Astrocyte of the cerebellum (primary cell): ENCODE data around the gene DIP2C.

Experiments used
- DNase-seq: peaks from one replicate; pipeline ENCODE4 v3.0.0-alpha.2; 2011; ENCODE audit warnings: low read depth
- H3K4me3 ChIP-seq: 2 replicates; pipeline ENCODE4 v1.5.1; 2011; ENCODE audit warnings: mild to moderate bottlenecking, low read depth, low read length, moderate library complexity
- in situ Hi-C: cut with HindIII; loops from 2 replicates; pipeline ENCODE4 v1.10.0; 2017; ENCODE audit warnings: low sequenced_read_pairs
- TF ChIP-seq, protein P1 (sequence below): IDR thresholded peaks from 2 replicates; pipeline ENCODE4 v1.5.1; 2012; ENCODE audit warnings: low read length, low read depth, moderate library complexity, mild to moderate bottlenecking; ENCODE audit errors: missing control alignments

Gene DIP2C

DNA sequence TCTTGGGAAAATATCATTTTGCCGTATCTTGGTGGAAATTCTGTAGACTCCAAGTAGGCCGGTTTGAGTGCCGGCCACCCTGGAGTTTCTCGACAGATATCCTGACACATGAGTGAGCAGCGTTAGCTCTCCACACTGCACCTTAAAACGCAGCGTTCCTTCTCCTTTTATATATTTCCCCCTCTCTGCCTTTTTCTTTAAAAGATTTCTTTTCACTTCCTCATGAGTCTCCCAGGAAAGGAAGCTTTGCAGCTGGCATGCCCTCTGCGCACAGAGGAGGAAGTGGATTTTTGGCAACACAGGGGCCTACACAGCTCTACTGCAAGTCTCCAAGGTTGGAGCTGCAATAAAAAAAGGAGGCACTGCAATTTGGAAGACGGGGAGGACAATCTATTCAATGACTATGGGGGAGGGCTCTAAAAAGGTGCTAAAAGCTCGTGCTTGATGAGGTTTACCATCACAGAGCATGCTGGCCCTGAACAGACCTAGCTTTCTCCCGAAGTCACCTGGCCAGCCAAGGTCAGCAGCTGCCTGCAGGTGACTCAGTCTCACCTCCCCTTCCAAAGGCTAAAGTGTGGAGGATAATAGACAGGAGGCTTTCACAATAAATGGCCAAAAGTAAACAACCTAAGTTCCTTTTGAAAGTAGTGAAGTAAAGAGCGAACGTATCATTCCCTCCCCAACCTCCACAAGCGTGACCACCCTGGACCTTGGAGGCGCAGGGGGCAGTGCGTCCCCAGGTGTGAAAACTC lies 301.4 kb downstream of the DIP2C start:
- H3K4me3 ChIP-seq, result no peak overlapping the region
- in situ Hi-C loops, result no loop called here
- TF ChIP-seq, protein P1, sequence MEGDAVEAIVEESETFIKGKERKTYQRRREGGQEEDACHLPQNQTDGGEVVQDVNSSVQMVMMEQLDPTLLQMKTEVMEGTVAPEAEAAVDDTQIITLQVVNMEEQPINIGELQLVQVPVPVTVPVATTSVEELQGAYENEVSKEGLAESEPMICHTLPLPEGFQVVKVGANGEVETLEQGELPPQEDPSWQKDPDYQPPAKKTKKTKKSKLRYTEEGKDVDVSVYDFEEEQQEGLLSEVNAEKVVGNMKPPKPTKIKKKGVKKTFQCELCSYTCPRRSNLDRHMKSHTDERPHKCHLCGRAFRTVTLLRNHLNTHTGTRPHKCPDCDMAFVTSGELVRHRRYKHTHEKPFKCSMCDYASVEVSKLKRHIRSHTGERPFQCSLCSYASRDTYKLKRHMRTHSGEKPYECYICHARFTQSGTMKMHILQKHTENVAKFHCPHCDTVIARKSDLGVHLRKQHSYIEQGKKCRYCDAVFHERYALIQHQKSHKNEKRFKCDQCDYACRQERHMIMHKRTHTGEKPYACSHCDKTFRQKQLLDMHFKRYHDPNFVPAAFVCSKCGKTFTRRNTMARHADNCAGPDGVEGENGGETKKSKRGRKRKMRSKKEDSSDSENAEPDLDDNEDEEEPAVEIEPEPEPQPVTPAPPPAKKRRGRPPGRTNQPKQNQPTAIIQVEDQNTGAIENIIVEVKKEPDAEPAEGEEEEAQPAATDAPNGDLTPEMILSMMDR, result no peak
- no peak for DNase-seq

GRCh38 chr10:387593-387891 lies 301.9 kb downstream of the DIP2C start:
- in situ Hi-C loops, result no loop called here
- TF ChIP-seq, protein P1, result no peak
- H3K4me3 ChIP-seq, result no peak overlapping the region
- no peak for DNase-seq

DNA sequence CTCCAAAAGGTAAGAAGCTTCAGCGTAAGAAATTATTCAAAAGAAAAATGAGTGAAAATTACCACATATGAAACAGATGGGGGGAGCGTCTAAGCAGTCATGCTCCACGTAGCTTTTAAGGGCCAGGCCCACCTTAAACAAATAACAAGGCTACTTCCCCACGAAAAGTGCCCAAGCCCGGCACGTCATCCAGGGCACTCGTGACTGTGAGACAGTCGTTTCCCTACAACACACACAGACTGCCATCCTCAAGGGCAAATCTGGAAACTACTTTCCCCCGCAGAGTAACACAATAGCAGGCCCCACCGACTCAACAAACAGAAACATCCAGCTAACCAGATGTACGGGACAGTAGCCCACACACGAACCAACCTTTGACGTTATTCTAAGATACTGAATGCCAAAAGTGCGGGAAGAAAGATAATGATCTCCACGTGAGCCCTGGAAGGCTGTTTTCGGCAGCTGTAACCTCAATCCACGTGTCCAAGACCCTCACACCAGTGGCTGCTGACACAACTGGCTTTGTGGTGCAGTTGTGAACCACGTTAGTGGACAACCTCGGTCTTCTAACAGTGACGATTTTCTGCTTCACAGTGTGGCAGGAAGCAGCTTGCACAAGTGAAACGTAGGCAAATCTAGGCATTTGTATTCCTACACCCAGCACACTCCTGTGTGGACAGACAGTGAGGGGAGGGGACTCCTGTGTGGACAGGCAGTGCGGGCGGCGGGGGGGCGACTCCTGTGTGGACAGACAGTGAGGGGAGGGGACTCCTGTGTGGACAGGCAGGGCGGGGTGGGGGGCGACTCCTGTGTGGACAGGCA lies 302.5 kb downstream of the DIP2C start:
- in situ Hi-C loops, result no loop called here
- no peak for DNase-seq
- H3K4me3 ChIP-seq, result no peak overlapping the region
- TF ChIP-seq, protein P1, result no peak

- DNase-seq, result no peak
- in situ Hi-C loops, result no loop called here
- TF ChIP-seq, protein P1, result no peak
- H3K4me3 ChIP-seq, result no peak overlapping the region
These were observed 303.7 kb downstream of the DIP2C start for GRCh38 chr10:385571-386300.

DNA sequence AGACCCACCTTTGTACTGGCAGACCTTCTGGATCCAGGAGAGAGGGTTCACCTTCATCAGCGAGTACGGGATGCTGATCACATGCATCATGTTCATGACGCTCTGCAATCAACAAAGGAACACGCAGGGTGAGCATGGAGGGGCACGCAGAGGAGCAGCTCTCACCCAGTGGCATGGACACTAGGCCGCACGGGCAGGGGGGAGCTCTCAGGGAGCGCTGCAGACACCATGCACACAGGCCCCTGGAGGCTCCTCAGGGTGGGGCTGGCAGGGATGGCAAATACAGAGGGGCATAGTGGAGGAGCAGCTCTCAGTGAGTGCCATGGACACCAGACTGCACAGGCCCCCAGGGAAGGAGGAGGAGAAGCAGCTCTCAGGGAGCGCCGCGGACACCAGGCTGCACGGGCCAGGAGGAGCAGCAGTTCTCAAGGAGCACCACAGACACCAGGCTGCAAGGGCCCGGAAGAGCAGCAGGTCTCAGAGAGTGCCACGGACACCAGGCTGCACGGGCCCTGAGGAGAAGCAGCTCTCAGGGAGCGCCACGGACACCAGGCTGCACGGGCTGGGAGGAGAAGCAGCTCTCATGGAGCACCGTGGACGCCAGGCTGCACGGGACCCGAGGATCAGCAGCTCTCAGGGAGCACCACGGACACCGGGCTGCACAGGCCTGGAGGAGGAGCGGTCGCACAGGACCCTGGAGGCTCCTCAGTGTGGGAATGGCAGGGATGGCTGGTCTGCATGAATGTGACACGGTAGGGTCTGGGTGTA lies 304.7 kb downstream of the DIP2C start:
- DNase-seq, result no peak
- H3K4me3 ChIP-seq, result no peak overlapping the region
- in situ Hi-C loops, result no loop called here
- TF ChIP-seq, protein P1, result no peak

DNA sequence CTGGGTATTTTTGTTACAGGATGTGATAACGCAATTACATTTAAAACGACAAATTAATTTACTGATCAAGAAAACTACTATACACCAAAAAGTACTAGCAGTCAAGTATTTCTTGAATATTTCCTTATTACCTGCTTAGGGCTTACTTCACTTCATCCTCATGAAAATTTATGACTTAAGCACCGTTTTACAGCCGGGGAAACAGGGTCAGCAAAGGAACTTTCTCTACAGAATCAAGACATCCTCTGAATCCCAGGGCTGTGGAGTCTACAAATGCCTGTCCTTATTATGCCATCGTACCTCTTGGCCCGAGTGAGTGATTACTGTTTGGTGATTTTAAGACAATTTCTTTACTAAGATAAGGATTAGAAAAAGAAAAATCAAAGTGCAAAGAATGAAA lies 305.9 kb downstream of the DIP2C start:
- no peak overlapping the region for H3K4me3 ChIP-seq
- TF ChIP-seq, protein P1, result no peak
- in situ Hi-C loops, result no loop called here
- no peak for DNase-seq
